ENCODE measurements around the gene CRYGN. TPM values are rescaled to one million over a fixed set of nuclear protein-coding genes. Genes with fewer than 3 reads are reported as not detected.

Gene CRYGN
- polyA plus RNA-seq, 1 donor (not counting 4 experiments of a cell fraction or from before 2014, with no cell fraction given): not detected

GRCh38 chr7:151428378-151429236 is 11.3 kb downstream of the CRYGN start:
- Histone ChIP-seq H3K4me1 (ENCODE audit: control insufficient read depth, extremely low read depth, insufficient read depth, low read length) (peaks cover 13% of the 10 kb centered on the region), H3K9me1 (ENCODE audit: control insufficient read depth, extremely low read depth, insufficient read depth, low read length) (no peaks in the 10 kb centered on the region), H3K9ac (ENCODE audit: control insufficient read depth, extremely low read depth, insufficient read depth, low read length) (no peak overlapping the region), H4K20me1 (ENCODE audit: control insufficient read depth, extremely low read depth, insufficient read depth, low read length) (no peaks in the 10 kb centered on the region), H3K4me2 (ENCODE audit: control insufficient read depth, extremely low read depth, insufficient read depth, low read depth, low read length) (no peak overlapping the region), H3K9me3 (ENCODE audit: control insufficient read depth, low read depth, low read length) (no peaks in the 10 kb centered on the region), H3K79me2 (ENCODE audit: control insufficient read depth, insufficient read depth, low read length) (no peaks in the 10 kb centered on the region), H2AFZ (ENCODE audit: control insufficient read depth, low read length) (no peak overlapping the region), H3K4me3 (ENCODE audit: control insufficient read depth in 2 of 3, extremely low read depth in 1 of 3, insufficient read depth in 2 of 3, low read depth in 1 of 3, low read length in 3 of 3) (no peak overlapping the region), H3K36me3 (ENCODE audit: control insufficient read depth in 2 of 2, extremely low read depth in 1 of 2, insufficient read depth in 2 of 2, low read length in 2 of 2) (no peaks in the 10 kb centered on the region), H3K27me3 (ENCODE audit: control insufficient read depth, extremely low read depth, insufficient read depth, low read length) (peaks cover 5% of the 10 kb centered on the region), H3K27ac (ENCODE audit: control insufficient read depth, insufficient read depth, low read length) (no peak overlapping the region)
- no peak for FAIRE-seq
- dilution Hi-C loops (cut with MboI; ENCODE audit: extremely low pct_ligation_motif_present, low sequenced_read_pairs): no loop called here
- TF ChIP-seq EZH2 (IDR thresholded peaks at IDR 0.05; ENCODE audit: low read length): no peak
- TF ChIP-seq CTCF (optimal IDR thresholded peaks at IDR 0.05 in 1 of 3, IDR thresholded peaks at IDR 0.05 in 1 of 3, conservative IDR thresholded peaks at IDR 0.05 in 1 of 3; ENCODE audit: extremely low read depth in 1 of 3, insufficient read depth in 2 of 3, low read length in 3 of 3): no peak
- DNase-seq (ENCODE audit: low read depth, low spot score): no peak

GRCh38 chr7:151427705-151428377 is 12.1 kb downstream of the CRYGN start:
- Histone ChIP-seq H3K27ac (ENCODE audit: control insufficient read depth, insufficient read depth, low read length) (no peak overlapping the region), H3K4me1 (ENCODE audit: control insufficient read depth, extremely low read depth, insufficient read depth, low read length) (peaks cover 8% of the 10 kb centered on the region), H3K4me2 (ENCODE audit: control insufficient read depth, extremely low read depth, insufficient read depth, low read depth, low read length) (no peak overlapping the region), H3K79me2 (ENCODE audit: control insufficient read depth, insufficient read depth, low read length) (no peaks in the 10 kb centered on the region), H3K27me3 (ENCODE audit: control insufficient read depth, extremely low read depth, insufficient read depth, low read length) (peaks cover 5% of the 10 kb centered on the region), H3K36me3 (ENCODE audit: control insufficient read depth in 2 of 2, extremely low read depth in 1 of 2, insufficient read depth in 2 of 2, low read length in 2 of 2) (no peaks in the 10 kb centered on the region), H3K9ac (ENCODE audit: control insufficient read depth, extremely low read depth, insufficient read depth, low read length) (no peak overlapping the region), H3K9me1 (ENCODE audit: control insufficient read depth, extremely low read depth, insufficient read depth, low read length) (no peaks in the 10 kb centered on the region), H4K20me1 (ENCODE audit: control insufficient read depth, extremely low read depth, insufficient read depth, low read length) (no peaks in the 10 kb centered on the region), H3K9me3 (ENCODE audit: control insufficient read depth, low read depth, low read length) (no peaks in the 10 kb centered on the region), H3K4me3 (ENCODE audit: control insufficient read depth in 2 of 3, extremely low read depth in 1 of 3, insufficient read depth in 2 of 3, low read depth in 1 of 3, low read length in 3 of 3) (no peak overlapping the region), H2AFZ (ENCODE audit: control insufficient read depth, low read length) (no peak overlapping the region)
- FAIRE-seq: no peak
- TF ChIP-seq EZH2 (IDR thresholded peaks at IDR 0.05; ENCODE audit: low read length): no peak
- no peak for TF ChIP-seq CTCF (optimal IDR thresholded peaks at IDR 0.05 in 1 of 3, IDR thresholded peaks at IDR 0.05 in 1 of 3, conservative IDR thresholded peaks at IDR 0.05 in 1 of 3; ENCODE audit: extremely low read depth in 1 of 3, insufficient read depth in 2 of 3, low read length in 3 of 3)
- no peak for DNase-seq (ENCODE audit: low read depth, low spot score)
- dilution Hi-C loops (cut with MboI; ENCODE audit: extremely low pct_ligation_motif_present, low sequenced_read_pairs): no loop called here

All from keratinocyte (primary cell).